ELR (cell line): Measurements from ENCODE around the gene KANK3.

ENCODE experiments used
- DNase-seq: peaks from one replicate; pipeline ENCODE4 v3.0.0-alpha.2; 2015; ENCODE audit warnings: low read depth

KANK3 gene

DNA sequence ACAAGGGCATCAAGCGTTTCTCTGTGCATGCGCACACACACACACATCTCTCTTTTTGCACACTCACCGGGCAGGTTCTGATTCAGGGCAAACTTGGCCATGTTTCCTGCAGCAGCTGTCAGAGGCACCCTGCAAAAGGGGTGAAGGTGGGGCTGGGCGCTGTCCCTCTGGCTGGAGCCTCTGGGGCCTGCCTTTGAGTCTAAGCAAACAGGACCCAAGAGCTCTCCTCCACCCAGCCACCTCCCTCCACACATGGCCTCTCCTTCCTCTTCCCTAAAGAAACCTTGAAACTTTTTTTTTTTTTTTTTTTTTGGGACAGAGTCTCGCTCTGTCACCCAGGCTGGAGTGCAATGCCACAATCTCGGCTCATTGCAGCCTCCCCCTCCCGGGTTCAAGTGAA lies 5.3 kb downstream of the KANK3 start:
- DNase-seq: no peak

DNA sequence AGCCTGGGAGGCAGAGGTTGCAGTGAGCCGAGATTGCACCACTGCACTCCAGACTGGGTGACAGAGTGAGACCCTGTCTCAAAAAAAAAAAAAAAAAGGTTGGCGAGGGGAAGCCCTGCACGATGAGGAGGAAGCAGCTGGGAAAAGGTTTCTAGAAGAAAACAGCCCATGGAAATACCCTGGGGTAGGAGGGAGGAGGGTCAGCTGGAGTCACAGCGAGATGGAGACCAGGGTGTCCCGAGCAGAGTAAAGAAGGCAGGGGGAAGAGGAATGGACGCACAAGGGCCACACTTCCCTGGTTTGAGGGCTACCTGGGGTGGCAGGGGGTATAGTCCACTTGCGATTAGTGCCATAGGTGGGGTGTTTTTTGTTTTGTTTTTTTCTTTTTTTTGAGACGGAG lies 6.4 kb downstream of the KANK3 start:
- no peak for DNase-seq

DNA sequence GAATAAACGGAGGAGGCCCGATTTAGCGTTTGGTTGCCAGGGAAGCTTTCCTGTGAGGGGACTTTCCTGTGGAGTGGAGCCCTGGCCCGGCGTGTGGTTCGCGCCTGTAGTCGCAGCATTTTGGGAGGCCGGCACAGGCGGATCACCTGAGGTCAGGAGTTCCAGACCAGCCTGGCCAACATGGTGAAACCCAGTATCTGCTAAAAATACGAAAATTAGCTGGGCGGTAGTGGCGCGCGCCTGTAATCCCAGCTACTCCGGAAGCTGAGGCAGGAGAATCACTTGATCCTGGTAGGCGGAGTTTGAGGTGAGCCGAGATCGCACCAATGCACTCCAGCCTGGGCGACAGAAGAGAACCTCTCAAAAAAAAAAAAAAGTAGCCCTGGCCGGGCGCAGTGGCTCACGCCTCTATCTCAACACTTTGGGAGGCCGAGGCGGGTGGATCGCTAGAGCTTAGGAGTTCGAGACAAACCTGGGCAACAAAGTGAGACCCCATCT lies 6.9 kb downstream of the KANK3 start:
- DNase-seq: no peak

DNA sequence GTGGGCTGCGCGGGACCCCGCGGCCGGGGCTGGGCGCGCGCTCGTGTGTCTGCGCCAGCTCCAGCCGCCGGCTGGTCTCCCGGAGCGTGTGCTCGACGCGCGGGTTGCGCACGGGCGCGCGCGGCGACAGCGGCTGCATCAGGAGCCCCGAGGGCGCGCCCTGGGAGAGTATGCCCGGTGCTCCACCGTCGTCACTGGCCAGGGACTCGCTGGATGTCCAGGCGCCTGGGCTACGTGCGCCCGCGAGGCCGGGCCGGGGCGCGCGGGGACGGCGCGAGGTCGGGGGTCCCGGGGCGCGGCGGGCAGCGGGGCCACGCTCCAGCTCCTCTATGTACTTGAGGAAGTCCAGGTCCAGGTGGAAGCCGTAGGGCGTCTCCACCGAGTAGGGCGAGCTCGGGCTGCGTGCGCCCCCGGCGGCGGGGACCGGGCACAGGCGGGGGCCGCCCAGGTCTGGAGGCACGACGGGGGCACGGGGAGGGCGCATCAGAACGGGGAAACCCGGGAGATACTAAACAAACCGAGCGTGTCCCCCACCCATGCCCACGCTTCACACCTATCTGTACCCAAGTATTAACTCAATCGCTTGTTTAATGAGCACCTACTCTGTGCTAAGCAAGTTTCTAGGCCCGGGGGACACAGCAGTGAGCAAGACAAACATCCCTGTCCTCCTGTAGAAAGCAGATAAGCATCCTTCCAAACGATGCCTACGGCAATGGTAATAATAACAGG lies 7.6 kb downstream of the KANK3 start:
- DNase-seq: no peak

DNA sequence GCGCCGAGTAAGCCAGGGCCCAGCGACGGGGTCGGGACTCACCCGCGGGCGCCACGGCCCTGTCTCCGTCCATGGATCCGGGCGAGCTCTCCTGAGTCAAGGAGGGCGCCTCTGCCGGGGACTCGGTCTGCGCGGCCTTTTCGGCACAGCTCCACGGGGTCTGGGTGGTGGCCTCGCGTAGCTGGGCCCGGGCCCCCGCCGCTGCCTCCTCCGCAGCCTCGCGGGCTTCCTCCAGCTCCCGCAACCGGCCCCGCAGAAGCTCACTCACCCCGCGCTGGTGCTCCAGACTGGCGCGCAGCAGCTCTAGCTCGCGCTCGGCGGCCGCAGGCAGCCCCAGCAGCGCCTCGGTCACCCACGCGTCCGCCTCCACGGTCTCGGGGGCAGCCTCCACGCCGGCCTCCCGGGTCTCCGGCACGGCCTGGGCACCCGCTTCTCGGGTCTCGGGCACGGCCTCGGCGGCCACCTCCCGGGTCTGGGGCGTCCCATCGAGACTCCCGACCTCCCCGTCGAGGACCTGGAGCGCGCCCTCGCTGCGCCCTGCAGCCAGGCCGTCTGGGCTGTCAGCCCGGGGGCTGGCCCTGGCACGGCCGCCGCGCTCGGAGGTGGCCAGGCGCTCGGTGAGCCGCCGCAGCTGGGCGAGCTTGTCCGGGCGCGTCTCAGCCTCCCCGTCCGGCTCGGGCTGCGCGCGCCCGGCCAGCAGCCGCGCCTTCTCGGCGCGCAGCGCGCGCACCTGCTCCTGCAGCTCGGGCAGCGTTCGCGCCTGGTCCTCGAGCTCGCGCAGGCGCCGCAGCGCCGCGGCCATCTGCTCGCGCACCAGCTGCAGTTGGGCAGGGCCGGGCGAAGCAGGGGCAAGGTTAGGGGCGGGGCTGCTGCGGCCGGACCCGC lies 8.4 kb downstream of the KANK3 start:
- DNase-seq: peak; percentile 52

DNA sequence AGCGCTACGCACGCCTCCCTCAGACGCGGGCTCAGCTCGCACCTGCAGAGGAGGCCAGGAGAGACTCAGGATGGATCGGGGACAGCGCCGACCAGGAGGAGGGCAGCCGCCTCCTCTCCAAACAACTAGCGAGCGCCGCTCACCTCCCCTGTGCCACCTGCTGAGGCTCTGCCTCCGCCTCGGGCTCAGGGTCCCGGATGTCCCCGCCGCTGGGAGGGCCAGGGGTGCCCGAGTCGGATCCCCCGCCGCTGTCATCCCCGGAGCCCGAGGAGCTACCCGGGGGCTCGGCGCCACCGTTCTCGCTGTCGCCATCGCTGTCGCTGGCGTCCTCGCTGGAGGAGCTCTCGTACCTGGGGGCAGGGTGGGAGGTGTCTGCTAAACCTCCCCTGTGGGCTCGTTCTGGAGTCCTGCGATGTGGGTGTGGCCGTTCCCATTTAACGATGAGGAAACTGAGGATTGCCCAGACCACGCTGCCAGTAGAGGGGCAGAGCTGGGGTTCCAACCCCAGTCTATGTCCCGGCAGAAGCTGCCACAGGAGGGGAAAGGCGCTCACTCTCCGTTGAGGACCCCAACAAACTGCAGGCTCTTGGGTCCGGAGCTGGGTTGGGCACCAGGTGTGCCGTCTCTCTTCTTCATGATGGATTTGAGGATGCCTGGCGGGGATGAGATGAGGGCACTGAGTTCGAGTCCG lies 9.2 kb downstream of the KANK3 start:
- DNase-seq: no peak

DNA sequence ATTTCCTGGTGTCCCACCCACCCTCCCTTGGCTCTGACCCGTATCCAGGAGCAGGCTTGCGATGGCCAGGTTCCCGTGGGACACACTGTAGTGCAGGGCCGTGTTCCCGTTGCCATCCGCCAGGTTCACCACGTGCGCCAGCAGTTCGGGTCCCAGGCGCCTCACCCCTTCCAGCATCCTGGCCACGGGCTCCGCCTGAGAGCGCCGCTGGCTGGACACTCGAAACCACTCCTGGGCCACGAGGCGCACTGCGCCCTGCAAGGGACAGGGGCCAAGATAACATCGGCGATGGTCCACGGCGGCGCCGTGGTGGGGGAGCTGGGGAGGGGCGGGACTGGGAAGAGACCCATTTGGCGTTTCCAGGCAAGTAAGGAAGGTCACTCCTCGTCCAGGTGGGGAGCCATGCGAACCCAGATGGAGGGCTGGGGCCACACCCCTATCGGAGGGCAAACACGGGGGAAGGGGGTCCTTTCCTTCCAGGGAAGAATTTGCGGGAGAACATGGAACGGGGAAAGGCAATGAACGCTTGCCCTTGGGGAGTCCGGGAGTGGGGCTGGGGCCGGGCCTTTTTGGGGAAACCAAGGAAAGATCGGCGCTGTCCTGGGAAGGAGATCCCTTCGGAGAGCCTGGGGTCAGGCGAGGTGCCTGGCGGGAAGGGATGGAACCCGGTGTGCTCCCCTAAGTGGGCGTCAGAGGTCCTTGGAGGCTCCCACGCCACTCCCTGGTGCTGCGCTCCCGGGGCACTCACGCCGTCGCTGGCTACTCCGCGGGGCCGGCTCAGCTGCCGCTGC lies 9.9 kb downstream of the KANK3 start:
- no peak for DNase-seq

DNA sequence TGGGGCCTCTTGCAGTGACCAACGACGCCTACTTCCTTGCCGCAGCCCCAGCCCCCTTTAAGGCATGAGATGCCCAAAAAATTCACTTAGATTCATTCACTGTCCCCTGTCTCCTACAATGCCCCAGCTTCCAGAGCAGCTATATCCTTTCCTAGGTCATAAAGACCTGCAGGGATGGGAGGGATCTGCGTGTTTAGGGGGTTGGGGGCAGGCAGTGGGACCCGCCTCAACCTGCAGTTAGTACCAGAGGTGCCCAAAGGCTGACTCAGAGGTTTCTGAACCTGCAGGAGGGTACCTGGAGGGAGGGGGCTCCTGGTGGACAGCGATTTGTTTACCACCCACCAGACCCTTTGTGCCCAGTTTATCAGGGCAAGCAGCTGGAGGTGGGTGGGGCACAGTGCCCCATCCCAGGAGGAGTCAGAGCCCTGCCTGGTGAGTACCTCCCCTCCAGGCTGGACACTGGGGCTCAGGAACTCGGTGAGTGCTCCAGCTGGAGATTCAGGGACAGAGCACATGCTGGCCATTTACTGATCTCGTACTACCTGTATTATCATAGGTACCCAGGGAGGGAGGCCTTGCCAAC lies 11.7 kb downstream of the KANK3 start:
- no peak for DNase-seq

DNA sequence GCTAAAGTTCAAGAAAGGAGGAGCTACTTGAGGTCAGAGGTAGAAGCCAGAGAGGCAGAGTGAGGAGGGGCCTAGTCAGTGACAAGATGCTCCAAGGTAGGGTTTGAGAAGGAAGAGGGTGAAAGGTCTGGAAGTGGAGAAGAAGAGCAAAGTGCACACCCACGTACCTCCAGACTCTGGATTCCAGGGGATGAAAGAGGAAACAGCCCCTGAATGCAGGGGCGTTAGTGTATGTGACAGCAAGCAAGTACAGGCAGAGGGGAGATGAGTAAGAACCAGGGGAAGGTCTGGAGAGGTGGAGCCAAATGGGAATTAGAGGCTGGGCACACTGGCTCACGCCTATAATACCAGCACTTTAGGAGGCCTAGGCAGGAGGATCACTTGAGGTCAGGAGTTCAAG lies 13.1 kb downstream of the KANK3 start:
- no peak for DNase-seq

DNA sequence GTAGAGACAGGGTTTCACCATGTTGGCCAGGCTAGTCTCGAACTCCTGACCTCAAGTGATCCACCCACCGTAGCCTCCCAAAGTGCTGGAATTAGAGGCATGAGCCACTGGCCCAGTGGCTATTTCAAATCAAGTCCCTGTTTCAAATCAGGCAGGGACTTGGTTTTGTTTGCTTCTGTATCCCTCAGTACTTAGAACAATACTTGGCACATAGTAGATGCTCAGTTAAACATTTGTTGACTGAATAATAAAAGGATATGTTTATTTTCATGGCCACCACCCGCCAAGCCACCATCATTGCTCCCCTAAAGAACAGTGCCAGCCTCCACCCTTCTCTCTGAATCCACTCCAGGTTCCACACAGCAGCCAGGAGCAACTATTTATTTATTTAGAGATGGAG lies 17.6 kb downstream of the KANK3 start:
- no peak for DNase-seq

DNA sequence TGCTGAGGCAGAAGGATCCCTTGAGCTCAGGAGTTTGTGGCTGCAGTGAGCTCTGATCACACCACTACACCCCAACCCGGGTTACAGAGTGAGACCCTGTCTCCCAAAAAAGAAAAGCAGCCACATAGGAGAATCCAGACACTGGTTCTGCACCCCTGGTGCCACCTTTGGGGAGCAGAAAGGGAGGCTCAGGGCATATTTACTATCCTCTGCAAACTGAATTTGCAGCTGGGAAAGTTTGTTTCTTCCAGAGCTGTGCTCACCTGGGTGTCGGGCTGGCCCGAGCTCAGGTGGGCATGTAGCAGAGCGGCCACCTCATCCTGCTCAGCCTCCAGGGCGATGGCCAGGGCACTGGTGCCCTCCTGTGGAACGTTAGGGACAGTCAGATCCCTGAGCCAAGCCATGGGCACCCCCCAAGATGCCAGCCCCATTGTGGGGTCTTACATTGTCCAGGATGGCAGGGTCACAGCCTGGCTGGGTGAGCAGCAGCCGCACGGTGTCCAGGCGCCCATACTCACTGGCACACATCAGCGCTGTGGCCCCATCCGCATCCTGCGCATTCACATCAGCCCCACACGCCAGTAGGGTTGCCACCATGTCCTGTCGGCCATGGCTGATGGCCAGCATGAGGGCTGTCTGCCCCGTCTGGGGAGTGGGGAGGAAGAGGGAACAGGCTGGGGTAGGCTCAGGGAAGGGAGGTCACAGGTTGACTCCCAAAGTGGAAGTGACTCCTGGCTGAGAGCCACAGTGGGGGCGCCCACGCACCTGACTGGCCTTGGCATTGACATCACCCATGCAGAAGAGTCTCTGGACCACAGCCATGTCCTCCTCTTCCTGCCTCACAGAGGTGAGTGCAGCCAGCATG lies 18.6 kb downstream of the KANK3 start:
- DNase-seq: peak; percentile 33

DNA sequence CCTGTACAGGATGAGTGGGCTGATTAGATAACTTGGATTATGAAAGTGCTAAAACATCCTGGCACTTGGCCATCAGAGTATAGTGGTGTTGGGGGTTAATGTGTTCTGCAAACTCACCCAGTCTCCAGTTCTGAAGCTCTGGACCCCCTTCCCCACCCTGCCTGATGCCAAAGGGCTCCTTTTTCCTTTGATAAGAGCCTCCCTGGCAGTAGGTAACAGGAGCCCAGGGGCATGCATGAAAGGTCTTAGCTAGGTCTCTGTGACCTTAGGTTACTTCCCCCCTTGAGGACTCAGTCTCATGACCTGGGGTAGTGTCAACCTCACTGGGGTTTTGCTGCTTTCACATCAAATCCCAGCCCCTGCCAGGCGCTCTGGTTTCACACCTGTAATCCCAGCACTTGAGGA lies 19.3 kb downstream of the KANK3 start:
- DNase-seq: peak; percentile 31

DNA sequence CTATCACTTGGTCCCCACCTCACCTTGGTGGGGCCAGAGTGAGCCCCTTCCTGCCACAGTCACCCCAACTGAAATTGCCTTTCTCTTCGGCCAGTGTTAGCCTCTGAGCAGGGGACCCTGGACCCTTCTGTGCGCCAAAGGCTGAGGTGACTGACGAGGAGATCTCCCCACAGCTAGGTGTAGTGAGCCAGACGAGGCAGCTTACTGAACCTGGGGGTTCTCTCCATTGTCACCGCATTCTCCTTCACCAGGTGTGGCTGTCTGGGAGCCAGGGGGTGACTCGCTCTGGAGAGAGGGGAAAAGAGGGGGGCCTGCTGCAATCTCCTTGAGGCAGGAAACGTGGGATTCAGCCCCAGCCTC lies 20.4 kb downstream of the KANK3 start:
- DNase-seq: no peak

DNA sequence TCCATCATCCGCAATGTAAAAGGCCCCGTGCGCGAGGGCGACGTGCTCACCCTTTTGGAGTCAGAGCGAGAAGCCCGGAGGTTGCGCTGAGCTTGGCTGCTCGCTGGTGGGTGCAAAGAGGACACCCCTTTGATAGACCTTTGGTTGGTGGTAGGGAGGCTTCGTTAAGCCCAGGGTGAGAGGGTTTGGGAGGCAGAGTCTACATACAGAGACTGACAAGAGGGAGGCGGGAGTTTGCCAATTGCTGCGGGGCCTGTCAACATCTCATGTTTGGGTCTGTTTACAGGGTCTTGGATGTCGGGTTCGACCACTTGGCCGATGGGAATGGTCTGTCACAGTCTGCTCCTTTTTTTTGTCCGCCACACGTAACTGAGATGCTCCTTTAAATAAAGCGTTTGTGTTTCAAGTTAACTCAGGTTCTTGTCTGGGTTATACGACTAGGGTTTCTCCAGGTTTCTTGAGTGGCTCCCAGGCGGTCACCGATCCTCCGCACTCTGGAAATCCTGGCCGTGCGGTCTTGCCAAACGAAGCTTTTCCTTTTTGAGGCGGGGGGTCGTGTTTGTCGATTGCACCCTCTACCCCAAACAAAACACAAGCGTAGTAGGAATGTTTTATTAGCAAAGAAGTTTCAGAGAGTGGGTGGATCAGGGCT lies 20.9 kb downstream of the KANK3 start:
- no peak for DNase-seq

DNA sequence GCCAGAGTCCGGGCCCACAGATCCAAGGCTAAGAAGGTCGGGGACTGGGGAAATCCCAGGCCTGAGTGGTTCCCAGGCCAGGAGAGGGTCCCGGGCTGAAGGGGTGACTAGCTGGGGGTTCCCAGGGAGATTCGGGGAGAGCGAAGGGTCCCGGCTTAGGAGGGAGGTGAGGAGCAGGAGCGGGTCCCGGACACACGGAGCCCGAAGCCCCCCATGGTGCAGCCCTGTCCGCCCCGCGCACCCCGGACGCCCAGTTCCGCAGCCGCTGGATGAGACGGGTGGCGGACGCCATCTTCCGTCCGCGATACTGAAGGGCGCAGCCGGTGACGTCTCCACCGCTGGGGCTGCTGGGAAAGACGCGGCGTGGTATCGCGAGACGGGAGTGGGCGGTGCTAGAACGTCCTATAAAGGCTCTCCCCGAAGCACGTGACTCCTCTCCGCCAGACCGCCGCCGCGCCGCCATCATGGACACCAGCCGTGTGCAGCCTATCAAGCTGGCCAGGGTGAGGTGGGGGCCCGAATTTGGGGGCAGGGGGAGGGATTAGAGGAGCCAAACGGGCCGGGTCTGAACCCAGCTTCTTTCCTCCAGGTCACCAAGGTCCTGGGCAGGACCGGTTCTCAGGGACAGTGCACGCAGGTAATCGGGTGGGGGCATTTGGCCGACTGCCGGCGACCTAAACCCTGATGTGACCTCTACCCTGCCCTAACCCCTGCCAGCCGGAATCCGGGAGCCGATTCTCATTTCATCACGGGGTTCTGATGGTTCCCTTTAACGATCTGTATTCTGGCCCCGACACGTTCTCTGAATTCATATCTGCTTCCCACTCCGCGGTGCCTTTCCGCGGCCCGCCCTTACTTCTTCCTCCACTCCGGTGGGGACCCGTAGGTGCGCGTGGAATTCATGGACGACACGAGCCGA lies 21.7 kb downstream of the KANK3 start, which contains the start of the genes NDUFA7 and RPS28:
TSS of gene NDUFA7 (minus strand) at position 309 of the 919 bp plus-strand sequence. CDS start at position 292, 17 bp downstream.
TSS of gene RPS28 (plus strand) at position 430 of the 919 bp plus-strand sequence. CDS start at position 465, 35 bp downstream.
- DNase-seq: peak; percentile 97

DNA sequence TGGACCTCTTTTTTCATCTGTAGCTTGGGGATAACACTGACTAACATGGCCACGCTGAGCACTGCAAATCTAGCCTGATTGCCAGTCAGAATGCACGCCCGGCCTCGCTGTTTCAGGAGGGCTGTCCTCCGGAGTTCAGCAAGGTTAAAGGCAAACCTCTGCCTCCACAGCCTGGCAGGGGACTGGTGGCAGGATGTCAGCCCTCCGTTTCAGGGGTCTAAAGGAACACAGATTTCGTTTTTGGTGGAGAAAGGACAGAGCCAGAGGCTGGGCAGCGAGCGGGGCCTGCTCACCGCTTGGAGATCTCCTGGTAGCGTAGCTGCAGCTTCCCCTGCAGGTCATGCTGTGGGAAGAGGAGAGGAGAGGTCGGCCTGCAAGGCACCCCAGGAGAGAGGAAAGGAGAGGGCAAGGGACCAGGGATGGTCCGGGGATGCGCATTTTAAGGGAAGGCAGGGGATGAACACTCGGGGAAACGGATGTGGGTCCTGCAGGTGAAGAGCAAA lies 22.4 kb downstream of the KANK3 start:
- DNase-seq: peak; percentile 51

DNA sequence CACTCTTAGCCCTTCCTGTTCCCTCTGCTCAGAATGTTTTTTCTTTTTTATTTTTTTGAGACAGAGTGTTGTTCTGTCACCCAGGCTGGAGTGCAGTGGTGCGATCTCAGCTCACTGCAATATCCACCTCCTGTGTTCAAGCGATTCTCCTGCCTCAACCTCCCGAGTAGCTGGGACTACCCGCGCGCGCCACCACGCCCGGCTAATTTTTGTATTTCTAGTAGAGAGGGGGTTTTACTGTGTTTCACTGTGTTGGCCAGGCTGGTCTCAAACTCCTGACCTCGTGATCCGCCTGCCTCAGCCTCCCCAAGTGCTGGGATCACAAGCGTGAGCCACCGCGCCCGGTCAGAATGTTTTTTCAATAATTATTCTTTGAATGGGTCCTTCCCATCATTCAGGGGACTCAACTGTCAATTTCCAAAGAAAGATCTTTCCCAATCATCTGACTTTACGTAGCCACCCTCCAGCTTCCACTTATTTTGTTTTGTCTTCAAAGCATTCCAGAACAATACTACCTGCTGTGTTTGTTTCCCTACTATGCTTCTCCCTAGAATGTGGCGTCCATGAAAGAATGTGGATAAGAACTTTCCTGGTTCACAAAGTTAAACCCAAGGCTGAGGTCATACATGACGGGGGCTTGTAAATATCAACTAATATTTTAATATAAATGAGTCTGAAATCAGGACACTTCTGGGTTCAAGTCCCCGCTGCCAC lies 23.1 kb downstream of the KANK3 start:
- DNase-seq: no peak

DNA sequence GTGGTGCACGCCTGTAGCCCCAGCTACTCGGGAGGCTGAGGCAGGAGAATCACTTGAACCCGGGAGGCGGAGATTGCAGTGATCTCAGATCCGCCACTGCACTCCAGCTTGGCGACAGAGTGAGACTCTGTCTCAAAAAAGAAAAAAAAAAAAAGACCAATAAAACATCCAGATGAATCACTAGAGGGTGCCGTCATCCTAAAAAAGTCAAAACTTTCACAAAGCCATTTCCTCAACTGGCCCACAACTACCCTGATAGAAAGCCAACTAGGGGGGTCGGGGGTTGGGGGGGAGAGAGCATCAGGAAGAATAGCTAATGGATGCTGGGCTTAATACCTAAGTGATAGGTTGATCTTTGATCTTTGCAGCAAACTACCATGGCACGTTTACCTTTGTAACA lies 24.2 kb downstream of the KANK3 start:
- peak; percentile 28 for DNase-seq
